HepG2 (cell line): ENCODE data around the gene YTHDF1. TPM values are rescaled to one million over a fixed set of nuclear protein-coding genes. Genes with fewer than 3 reads are reported as not detected.

Source experiments
- AKAP8 ChIP-seq: sonication (generic); formaldehyde crosslinking; IDR thresholded peaks from 2 replicates; pipeline ENCODE4 v1.5.1; 2020; ENCODE audit warnings: mild to moderate bottlenecking, missing genetic modification reagents
- ATF2 ChIP-seq: sonication (generic); formaldehyde crosslinking; IDR thresholded peaks from 2 replicates; pipeline ENCODE4 v1.4.0; 2020; ENCODE audit warnings: missing genetic modification reagents
- CBX5 ChIP-seq: sonication (generic); formaldehyde crosslinking; IDR thresholded peaks from 2 replicates; pipeline ENCODE4 v1.4.0; 2020; ENCODE audit warnings: missing genetic modification reagents, borderline replicate concordance
- CEBPB ChIP-seq: IDR thresholded peaks from 2 replicates; pipeline ENCODE4 v1.6.1; 2011; ENCODE audit warnings: low read depth, low read length, improper control_type of control experiment, borderline replicate concordance
- CENPX ChIP-seq: sonication (generic); formaldehyde crosslinking; IDR thresholded peaks from 2 replicates; pipeline ENCODE4 v1.9.0; 2021; ENCODE audit warnings: mild to moderate bottlenecking, missing genetic modification reagents, moderate library complexity
- FOXK1 ChIP-seq: sonication (generic); formaldehyde crosslinking; IDR thresholded peaks from 2 replicates; pipeline ENCODE4 v1.4.0; 2020; ENCODE audit warnings: low read depth, missing genetic modification reagents, borderline replicate concordance
- GTF3A ChIP-seq: sonication (generic); formaldehyde crosslinking; conservative IDR thresholded peaks from 2 replicates; pipeline ENCODE4 v1.4.0; 2020; ENCODE audit warnings: mild to moderate bottlenecking, missing genetic modification reagents
- IRF1 ChIP-seq: sonication (generic); formaldehyde crosslinking; IDR thresholded peaks from 2 replicates; pipeline ENCODE4 v1.4.0; 2020; ENCODE audit warnings: low read depth, mild to moderate bottlenecking, missing genetic modification reagents
- POGZ ChIP-seq: sonication (generic); formaldehyde crosslinking; IDR thresholded peaks from 2 replicates; pipeline ENCODE4 v1.4.0; 2020; ENCODE audit warnings: mild to moderate bottlenecking, missing genetic modification reagents
- TARDBP ChIP-seq: sonication (generic); formaldehyde crosslinking; IDR thresholded peaks from 2 replicates; pipeline ENCODE4 v1.8.0; 2022; ENCODE audit warnings: mild to moderate bottlenecking, missing genetic modification reagents
- TP53 ChIP-seq: sonication (generic); formaldehyde crosslinking; conservative IDR thresholded peaks from 2 replicates; pipeline ENCODE4 v1.4.0; 2020; ENCODE audit warnings: missing genetic modification reagents
- ZNF496 ChIP-seq: sonication (generic); formaldehyde crosslinking; IDR thresholded peaks from 2 replicates; pipeline ENCODE4 v1.8.1; 2023; ENCODE audit warnings: mild to moderate bottlenecking, moderate library complexity, missing genetic modification reagents; ENCODE audit not compliant: insufficient replicate concordance
- ZNF572 ChIP-seq: sonication (generic); formaldehyde crosslinking; IDR thresholded peaks from 2 replicates; pipeline ENCODE4 v1.5.1; 2020; ENCODE audit warnings: mild to moderate bottlenecking, missing genetic modification reagents
- ZNF607 ChIP-seq: sonication (generic); formaldehyde crosslinking; IDR thresholded peaks from 2 replicates; pipeline ENCODE4 v1.5.1; 2020; ENCODE audit warnings: missing genetic modification reagents, mild to moderate bottlenecking, borderline replicate concordance
- ZNF687 ChIP-seq: sonication (generic); formaldehyde crosslinking; IDR thresholded peaks from 2 replicates; pipeline ENCODE4 v1.5.1; 2020; ENCODE audit warnings: mild to moderate bottlenecking, missing genetic modification reagents, moderate library complexity
- ZNF7 ChIP-seq: IDR thresholded peaks from 2 replicates; pipeline ENCODE4 v1.6.1; 2016; ENCODE audit warnings: missing biosample characterization, missing genetic modification reagents
- ZNF772 ChIP-seq: sonication (generic); formaldehyde crosslinking; IDR thresholded peaks from 2 replicates; pipeline ENCODE4 v1.5.0; 2020; ENCODE audit warnings: mild to moderate bottlenecking, missing genetic modification reagents
- polyA plus RNA-seq, 8 experiments: library from polyadenylated mRNA; depleted of rRNA in 3 of 8; stranded (reverse) in 7 of 8; unstranded in 1 of 8; fragments of >200 nt; fragmentation: Illumina TruSeq in 4 of 8; extraction: Trizol in 4 of 8; gene quantifications; 2 replicates each; pipeline versions ENCODE4 v1.2.1 to v1.2.3, GENCODE V29; 2011 to 2016; ENCODE audit warnings: low read depth in 4 of 8, missing spikeins in 1 of 8, mixed read lengths in 1 of 8; ENCODE audit not compliant: insufficient read depth in 1 of 8
- total RNA-seq, 5 experiments: library from RNA; depleted of rRNA; stranded (reverse); fragments of >200 nt; fragmentation: Illumina TruSeq; extraction: Trizol; gene quantifications; 2 replicates each; pipeline ENCODE4 v1.2.3, GENCODE V29; 2016; ENCODE audit warnings: low read depth in 1 of 5
- TF ChIP-seq, protein P1 (sequence below): sonication (generic); formaldehyde crosslinking; IDR thresholded peaks from 2 replicates; pipeline ENCODE4 v1.5.0; 2020; ENCODE audit warnings: mild to moderate bottlenecking, missing genetic modification reagents, borderline replicate concordance
- TF ChIP-seq, protein P2 (sequence below): sonication (generic); formaldehyde crosslinking; IDR thresholded peaks from 2 replicates; pipeline ENCODE4 v1.5.1; 2020; ENCODE audit warnings: missing genetic modification reagents, mild to moderate bottlenecking, borderline replicate concordance

Gene YTHDF1
- total and polyA plus RNA-seq, 2 of the 13 experiments (the other 11 are each of a cell fraction or from before 2014, with no cell fraction given), result 34.5 to 37.7 TPM

GRCh38 chr20:63235399-63235983 lies 19.6 kb upstream of the YTHDF1 start, which contains the start of gene BIRC7 (continued):
- TF ChIP-seq CBX5 (CRISPR knock-in tag), result no peak
- TF ChIP-seq CEBPB, result no peak
- TF ChIP-seq ZNF7 (CRISPR knock-in tag), result no peak
- TF ChIP-seq AKAP8 (CRISPR knock-in tag), result no peak
- TF ChIP-seq IRF1, result no peak
- TF ChIP-seq, protein P1, sequence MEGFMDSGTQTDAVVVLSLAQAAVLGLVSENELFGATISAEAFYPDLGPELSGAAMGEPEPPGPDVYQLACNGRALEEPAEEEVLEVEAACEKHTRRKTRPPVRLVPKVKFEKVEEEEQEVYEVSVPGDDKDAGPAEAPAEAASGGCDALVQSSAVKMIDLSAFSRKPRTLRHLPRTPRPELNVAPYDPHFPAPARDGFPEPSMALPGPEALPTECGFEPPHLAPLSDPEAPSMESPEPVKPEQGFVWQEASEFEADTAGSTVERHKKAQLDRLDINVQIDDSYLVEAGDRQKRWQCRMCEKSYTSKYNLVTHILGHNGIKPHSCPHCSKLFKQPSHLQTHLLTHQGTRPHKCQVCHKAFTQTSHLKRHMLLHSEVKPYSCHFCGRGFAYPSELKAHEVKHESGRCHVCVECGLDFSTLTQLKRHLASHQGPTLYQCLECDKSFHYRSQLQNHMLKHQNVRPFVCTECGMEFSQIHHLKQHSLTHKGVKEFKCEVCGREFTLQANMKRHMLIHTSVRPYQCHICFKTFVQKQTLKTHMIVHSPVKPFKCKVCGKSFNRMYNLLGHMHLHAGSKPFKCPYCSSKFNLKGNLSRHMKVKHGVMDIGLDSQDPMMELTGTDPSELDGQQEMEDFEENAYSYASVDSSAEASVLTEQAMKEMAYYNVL (CRISPR knock-in tag), result peak; percentile 70
- TF ChIP-seq, protein P2, sequence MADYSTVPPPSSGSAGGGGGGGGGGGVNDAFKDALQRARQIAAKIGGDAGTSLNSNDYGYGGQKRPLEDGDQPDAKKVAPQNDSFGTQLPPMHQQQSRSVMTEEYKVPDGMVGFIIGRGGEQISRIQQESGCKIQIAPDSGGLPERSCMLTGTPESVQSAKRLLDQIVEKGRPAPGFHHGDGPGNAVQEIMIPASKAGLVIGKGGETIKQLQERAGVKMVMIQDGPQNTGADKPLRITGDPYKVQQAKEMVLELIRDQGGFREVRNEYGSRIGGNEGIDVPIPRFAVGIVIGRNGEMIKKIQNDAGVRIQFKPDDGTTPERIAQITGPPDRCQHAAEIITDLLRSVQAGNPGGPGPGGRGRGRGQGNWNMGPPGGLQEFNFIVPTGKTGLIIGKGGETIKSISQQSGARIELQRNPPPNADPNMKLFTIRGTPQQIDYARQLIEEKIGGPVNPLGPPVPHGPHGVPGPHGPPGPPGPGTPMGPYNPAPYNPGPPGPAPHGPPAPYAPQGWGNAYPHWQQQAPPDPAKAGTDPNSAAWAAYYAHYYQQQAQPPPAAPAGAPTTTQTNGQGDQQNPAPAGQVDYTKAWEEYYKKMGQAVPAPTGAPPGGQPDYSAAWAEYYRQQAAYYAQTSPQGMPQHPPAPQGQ (CRISPR knock-in tag), result no peak
- no peak; the same call in 1 of the 2 replicates for TF ChIP-seq TARDBP (CRISPR knock-in tag)
- TF ChIP-seq ZNF572 (CRISPR knock-in tag), result no peak
- no peak for TF ChIP-seq FOXK1 (CRISPR knock-in tag)
- TF ChIP-seq ZNF607 (CRISPR knock-in tag), result no peak
- peak; percentile 89 for TF ChIP-seq ZNF687
- peak; percentile 49; the same call in 1 of the 2 replicates for TF ChIP-seq ZNF772
- no peak for TF ChIP-seq ZNF496
- TF ChIP-seq GTF3A (CRISPR knock-in tag), result no peak
- peak; percentile 22; the same call in 1 of the 2 replicates for TF ChIP-seq POGZ (CRISPR knock-in tag)
- TF ChIP-seq ATF2 (CRISPR knock-in tag), result no peak
- no peak for TF ChIP-seq TP53 (CRISPR knock-in tag)
- TF ChIP-seq CENPX (CRISPR knock-in tag), result no peak
